ENCODE data around the gene NDUFB8.

- no peak for TF ChIP-seq POLR2AphosphoS5 (IDR thresholded peaks at IDR 0.05)
- TF ChIP-seq CTCF (IDR thresholded peaks at IDR 0.05), result no peak
Observed at GRCh38 chr10:100477970-100478369, 51.7 kb downstream of the NDUFB8 start.

Data from transverse colon (tissue), 4 donors.